Coronary artery (tissue), 2 donors: ENCODE data around the gene PPM1J.
"Not testable (repeated sequence)": the region's sequence is repeated elsewhere in the genome, so short reads cannot be mapped to it uniquely, and the experiment has no call there.

Source experiments
- DNase-seq: peaks from one replicate; pipeline ENCODE4 v3.0.0-alpha.2; 2017; ENCODE audit warnings: low spot score
- H3K27ac ChIP-seq, 2 donors: fragments of 200-600 bp; sonication (generic); one replicate each; pipeline ENCODE4 v1.5.1; 2016 to 2019
- H3K4me3 ChIP-seq: fragments of 200-600 bp; sonication (generic); 2 replicates; pipeline ENCODE4 v1.5.1; 2016; ENCODE audit warnings: mild to moderate bottlenecking, moderate library complexity
- CTCF ChIP-seq: fragments of 200-600 bp; sonication (generic); IDR thresholded peaks from one replicate; pipeline ENCODE4 v1.5.1; 2019; ENCODE audit warnings: antibody characterized with exemption

Gene PPM1J

GRCh38 chr1:112727716-112728115, 12.6 kb upstream of the PPM1J start:
- Histone ChIP-seq H3K27ac (no peak overlapping the region), H3K4me3 (no peak overlapping the region)
- no peak for DNase-seq
- TF ChIP-seq CTCF: no peak

GRCh38 chr1:112724240-112724639, 9.1 kb upstream of the PPM1J start:
- H3K27ac ChIP-seq, H3K4me3 ChIP-seq, DNase-seq: not testable (repeated sequence)

DNA sequence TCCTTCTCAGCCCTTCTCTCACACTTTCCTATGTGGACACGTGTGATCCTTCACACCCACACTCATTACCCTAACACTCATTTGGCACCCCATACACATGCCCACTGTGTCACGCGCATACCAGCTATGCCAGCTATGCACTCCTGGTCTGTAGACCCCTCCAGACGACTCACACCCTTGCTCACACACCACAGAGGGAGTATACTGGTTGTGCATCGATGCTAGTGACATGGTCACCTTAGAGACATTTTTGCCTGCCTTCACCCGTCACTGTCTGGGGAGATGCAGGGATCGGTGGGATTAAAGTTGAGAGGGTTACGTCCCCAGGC, 8.3 kb upstream of the PPM1J start:
- no peak overlapping the region for H3K4me3 ChIP-seq
- H3K27ac ChIP-seq: no peak overlapping the region
- TF ChIP-seq CTCF: no peak
- no peak for DNase-seq

DNA sequence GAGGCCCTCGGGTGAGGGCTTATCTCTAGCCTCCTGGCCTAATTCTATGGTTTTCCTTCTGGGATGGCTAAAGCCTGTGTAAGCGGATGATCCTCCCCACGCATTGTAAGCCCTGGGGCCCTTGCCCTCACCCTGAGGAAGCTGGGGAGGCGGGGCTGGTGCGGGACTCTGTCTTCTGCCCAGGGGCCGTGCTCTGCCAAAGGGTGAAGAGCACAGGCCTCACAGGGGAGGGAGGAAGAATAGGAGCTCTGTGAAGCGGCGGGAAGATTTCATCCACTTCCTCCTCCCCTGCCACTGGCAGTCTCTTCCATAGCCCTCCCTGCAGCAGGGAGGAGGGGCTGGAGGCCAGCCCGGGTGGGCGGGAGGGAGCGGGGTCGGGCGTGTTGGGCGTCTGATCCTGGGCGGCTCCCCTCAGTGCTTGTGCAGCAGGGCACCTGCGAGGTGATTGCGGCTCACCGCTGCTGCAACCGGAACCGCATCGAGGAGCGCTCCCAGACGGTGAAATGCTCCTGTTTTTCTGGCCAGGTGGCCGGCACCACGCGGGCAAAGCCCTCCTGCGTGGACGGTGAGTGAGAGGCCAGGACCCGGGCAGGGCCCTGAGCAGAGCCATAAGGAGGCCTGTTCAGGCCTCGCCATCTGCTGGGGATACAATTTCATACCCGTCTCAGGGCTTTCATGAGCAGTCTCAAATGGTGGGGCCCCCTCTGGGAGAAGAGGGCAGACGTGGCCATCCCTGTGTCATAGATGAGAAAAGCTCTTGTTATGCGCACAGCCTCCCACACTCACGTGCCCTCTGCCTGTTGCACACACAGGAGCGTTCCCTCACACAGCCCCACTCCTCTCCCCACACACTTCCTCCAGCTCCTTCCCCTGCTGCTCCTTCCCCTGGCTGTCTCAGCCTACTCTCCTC, 7.7 kb upstream of the PPM1J start:
- peak overlapping the region; percentile 55 for H3K4me3 ChIP-seq
- DNase-seq: peak; percentile 70
- no peak for TF ChIP-seq CTCF
- no peak overlapping the region for H3K27ac ChIP-seq

- DNase-seq: no peak
- TF ChIP-seq CTCF: no peak
- H3K27ac ChIP-seq: no peak overlapping the region
- no peak overlapping the region for H3K4me3 ChIP-seq
These were observed 6.9 kb upstream of the PPM1J start for GRCh38 chr1:112721966-112722524.

- DNase-seq, H3K4me3 ChIP-seq, H3K27ac ChIP-seq: not testable (repeated sequence)
These were observed 6.2 kb upstream of the PPM1J start for GRCh38 chr1:112721294-112721693.

DNA sequence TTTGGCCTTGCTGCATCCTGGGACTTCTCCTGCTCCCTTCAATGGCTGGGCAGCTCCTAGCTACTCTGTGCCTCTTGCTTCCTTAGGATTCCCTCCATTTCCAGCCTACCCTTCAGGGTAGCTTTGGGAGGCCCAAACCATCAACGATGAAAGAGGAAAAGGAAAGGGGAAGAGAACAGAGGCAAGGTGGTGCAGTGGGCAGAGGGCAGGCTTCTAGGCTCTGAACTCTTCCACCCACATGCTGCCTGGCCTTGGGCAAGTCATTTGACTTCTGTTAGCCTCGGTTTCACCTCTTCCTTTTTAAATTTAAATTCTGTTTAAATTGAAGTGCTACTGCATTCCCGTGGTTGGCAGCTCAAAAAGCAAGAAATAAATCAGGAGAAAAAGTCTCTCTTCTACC, 5.7 kb upstream of the PPM1J start:
- TF ChIP-seq CTCF: no peak
- no peak overlapping the region for H3K4me3 ChIP-seq
- H3K27ac ChIP-seq: no peak overlapping the region
- DNase-seq: no peak

DNA sequence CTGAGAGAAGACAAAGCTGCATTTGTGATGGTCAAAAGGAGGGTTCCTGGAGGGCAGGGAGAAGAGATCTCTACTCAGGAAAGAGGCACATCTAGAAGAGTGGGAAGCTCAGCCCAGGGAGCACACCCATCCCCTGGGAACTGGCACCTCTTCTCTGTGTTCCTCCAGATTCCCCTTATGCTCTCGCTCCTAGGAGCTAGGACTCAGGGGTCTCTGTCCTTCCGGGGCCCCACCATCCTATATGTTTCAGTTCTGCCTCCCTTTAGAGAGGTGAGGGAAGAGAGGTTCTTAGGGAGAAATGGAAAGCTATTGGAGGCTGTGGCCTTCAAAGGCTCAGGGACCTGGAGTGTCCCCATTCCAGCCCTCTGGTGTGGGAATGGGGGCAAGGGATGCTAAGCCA, 4.6 kb upstream of the PPM1J start:
- TF ChIP-seq CTCF: no peak
- peak; percentile 64 for DNase-seq
- Histone ChIP-seq H3K4me3 (no peak overlapping the region), H3K27ac (no peak overlapping the region)
